Activated naive CD4-positive, alpha-beta T cell treated with anti-CD3 and anti-CD28 coated beads for 36 hours (primary cell): Measurements from ENCODE around the gene SYCP2. TPM values are rescaled to one million over a fixed set of nuclear protein-coding genes. Genes with fewer than 3 reads are reported as not detected.

ENCODE experiments used
- CTCF ChIA-PET: fragments of 350-600 bp; sonication (Branson Sonifier 250); formaldehyde crosslinking; loops from one replicate; lab custom pipeline; 2021; ENCODE audit warnings: antibody characterized with exemption; lab: Charles Lee
- DNase-seq: peaks from one replicate; pipeline ENCODE4 v3.0.0-alpha.2; 2020
- H3K27ac Mint-ChIP-seq: one replicate; pipeline ENCODE4 v1.8.0; 2021; ENCODE audit warnings: mild to moderate bottlenecking, mixed read lengths
- H3K27me3 Mint-ChIP-seq: one replicate; pipeline ENCODE4 v1.8.0; 2021; ENCODE audit warnings: low read depth, mixed read lengths
- H3K36me3 Mint-ChIP-seq: one replicate; pipeline ENCODE4 v1.8.0; 2021; ENCODE audit warnings: low read depth, mixed read lengths
- H3K4me1 Mint-ChIP-seq: one replicate; pipeline ENCODE4 v1.8.0; 2021; ENCODE audit warnings: low read depth, mixed read lengths
- H3K4me3 Mint-ChIP-seq: one replicate; pipeline ENCODE4 v1.8.0; 2021; ENCODE audit warnings: mild to moderate bottlenecking, moderate library complexity, mixed read lengths
- H3K9me3 Mint-ChIP-seq: one replicate; pipeline ENCODE4 v1.8.0; 2021; ENCODE audit warnings: mixed read lengths
- intact Hi-C: fragments of 100-400 bp; cut with micrococcal nuclease; formaldehyde crosslinking; loops from one replicate; pipeline ENCODE4 v1.15.1; 2023
- total RNA-seq, 2 experiments: library from RNA; stranded (reverse); gene quantifications; one replicate each; pipeline ENCODE4 v1.2.3, GENCODE V29; 2021

Gene SYCP2
- total RNA-seq, 2 experiments from 2014 or later, result 1.2 to 1.5 TPM

DNA sequence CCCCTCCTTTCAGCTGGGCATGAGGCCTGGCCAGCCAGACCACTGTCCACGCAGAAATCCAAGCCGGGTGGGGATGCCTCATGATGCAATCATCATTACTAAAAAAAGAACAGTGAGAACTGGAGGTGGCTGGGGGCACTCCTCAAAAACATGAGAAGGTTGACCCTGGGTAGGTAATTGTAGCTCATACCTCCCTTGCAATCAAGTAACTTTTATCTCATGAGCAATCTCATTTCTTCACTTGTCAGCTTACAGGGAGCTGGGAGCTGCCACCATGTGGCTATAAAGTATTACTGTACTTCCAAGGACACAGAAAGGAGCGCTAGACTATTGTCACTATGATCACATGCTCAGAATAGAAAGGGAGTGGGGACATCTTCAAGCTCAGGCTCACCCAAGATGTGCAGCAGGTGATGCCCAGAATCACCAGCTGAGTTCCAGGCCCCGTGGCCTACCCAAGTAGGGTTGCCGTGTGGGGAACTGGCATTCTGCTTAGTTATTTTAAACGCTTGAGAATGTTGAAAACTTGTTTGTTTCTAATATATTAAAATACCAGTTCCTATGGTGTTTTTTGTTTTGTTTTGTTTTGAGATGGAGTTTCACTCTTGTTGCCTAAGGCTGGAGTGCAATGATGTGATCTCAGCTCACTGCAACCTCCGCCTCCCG is 21.8 kb upstream of the SYCP2 start:
- Mint-ChIP-seq H3K4me3 (no peak overlapping the region), H3K27me3 (no peaks in the 10 kb centered on the region), H3K4me1 (no peaks in the 10 kb centered on the region), H3K9me3 (no peaks in the 10 kb centered on the region), H3K36me3 (peaks cover 5% of the 10 kb centered on the region), H3K27ac (no peak overlapping the region)
- DNase-seq, result no peak
- CTCF ChIA-PET, result interaction anchor here (0.8 to 1.6 kb wide), 2 partner anchors 11 to 14 kb away, joined by 4 to 6 read pairs; no protein-coding TSS in a partner anchor
- intact Hi-C loops, result loop anchor here (1.0 kb wide), 2 partner anchors 21 to 172 kb away; no protein-coding TSS in a partner anchor

- Mint-ChIP-seq H3K27ac (no peak overlapping the region), H3K36me3 (peaks cover 2% of the 10 kb centered on the region), H3K4me1 (no peaks in the 10 kb centered on the region), H3K4me3 (no peak overlapping the region), H3K9me3 (no peaks in the 10 kb centered on the region), H3K27me3 (no peaks in the 10 kb centered on the region)
- CTCF ChIA-PET, result interaction anchor here (0.8 to 1.6 kb wide), 2 partner anchors 10 to 14 kb away, joined by 4 to 6 read pairs; no protein-coding TSS in a partner anchor
- intact Hi-C loops, result loop anchor here (1.0 kb wide), 2 partner anchors 20 to 171 kb away; no protein-coding TSS in a partner anchor
- no peak for DNase-seq
These were observed 21.3 kb upstream of the SYCP2 start for GRCh38 chr20:59954718-59955117.

- no peak for DNase-seq
- Mint-ChIP-seq H3K27ac (no peak overlapping the region), H3K27me3 (no peaks in the 10 kb centered on the region), H3K4me1 (peaks cover 19% of the 10 kb centered on the region), H3K9me3 (no peaks in the 10 kb centered on the region), H3K4me3 (no peak overlapping the region), H3K36me3 (peaks cover 7% of the 10 kb centered on the region)
- CTCF ChIA-PET, result interaction anchor here (0.9 to 3.7 kb wide), 9 partner anchors 8 to 315 kb away, joined by 3 to 21 read pairs (median 4); partner anchors contain the start of genes FAM217B and PPP1R3D
- intact Hi-C loops, result loop anchor here (1.0 to 2.0 kb wide), 4 partner anchors 100 to 1171 kb away; no protein-coding TSS in a partner anchor
These were observed 16.5 kb upstream of the SYCP2 start for GRCh38 chr20:59949911-59950310.

- peak; percentile 56 for DNase-seq
- intact Hi-C loops, result loop anchor here (1.0 to 2.0 kb wide), 4 partner anchors 101 to 1172 kb away; no protein-coding TSS in a partner anchor
- Mint-ChIP-seq H3K4me3 (no peak overlapping the region), H3K4me1 (peaks cover 23% of the 10 kb centered on the region), H3K27me3 (no peaks in the 10 kb centered on the region), H3K27ac (peak overlapping the region; percentile 93), H3K9me3 (no peaks in the 10 kb centered on the region), H3K36me3 (peaks cover 15% of the 10 kb centered on the region)
- CTCF ChIA-PET, result interaction anchor here (0.6 to 3.7 kb wide), 13 partner anchors 8 to 508 kb away, joined by 3 to 21 read pairs (median 4); partner anchors contain the start of genes CDH26, FAM217B and PPP1R3D
These were observed 15.6 kb upstream of the SYCP2 start for GRCh38 chr20:59948828-59949720.

GRCh38 chr20:59948212-59948611 is 14.8 kb upstream of the SYCP2 start:
- no peaks in the 10 kb centered on the region for H3K27me3 Mint-ChIP-seq
- H3K27ac Mint-ChIP-seq, result peak overlapping the region; percentile 93
- intact Hi-C loops, result loop anchor here (2.0 kb wide), 2 partner anchors 109 to 1173 kb away; no protein-coding TSS in a partner anchor

GRCh38 chr20:59947376-59947775 is 13.9 kb upstream of the SYCP2 start:
- no peak for DNase-seq
- Mint-ChIP-seq H3K9me3 (no peaks in the 10 kb centered on the region), H3K36me3 (peaks cover 16% of the 10 kb centered on the region), H3K4me3 (no peak overlapping the region), H3K27ac (no peak overlapping the region), H3K4me1 (peaks cover 23% of the 10 kb centered on the region), H3K27me3 (no peaks in the 10 kb centered on the region)
- intact Hi-C loops, result no loop called here
- CTCF ChIA-PET, result interaction anchor here (0.9 to 3.7 kb wide), 2 partner anchors 110 to 259 kb away, joined by 3 to 21 read pairs; no protein-coding TSS in a partner anchor

More at GRCh38 chr20:59948212-59948611, 14.8 kb upstream of the SYCP2 start:
- Mint-ChIP-seq H3K36me3 (peaks cover 16% of the 10 kb centered on the region), H3K9me3 (no peaks in the 10 kb centered on the region), H3K4me1 (peaks cover 23% of the 10 kb centered on the region), H3K4me3 (no peak overlapping the region)
- CTCF ChIA-PET, result interaction anchor here (0.6 to 3.7 kb wide), 5 partner anchors 8 to 258 kb away, joined by 3 to 21 read pairs (median 4); partner anchors contain the start of genes FAM217B and PPP1R3D
- DNase-seq, result no peak

GRCh38 chr20:59945731-59946130 is 12.3 kb upstream of the SYCP2 start:
- H3K27ac Mint-ChIP-seq, result no peak overlapping the region
- H3K27me3 Mint-ChIP-seq, result no peaks in the 10 kb centered on the region
- no peak for DNase-seq
- H3K9me3 Mint-ChIP-seq, result no peaks in the 10 kb centered on the region
- CTCF ChIA-PET, result interaction anchor here (1.0 to 1.4 kb wide), 2 partner anchors 11 to 112 kb away, joined by 3 to 5 read pairs; no protein-coding TSS in a partner anchor
- H3K4me1 Mint-ChIP-seq, result peaks cover 36% of the 10 kb centered on the region
- peaks cover 17% of the 10 kb centered on the region for H3K36me3 Mint-ChIP-seq
- no peak overlapping the region for H3K4me3 Mint-ChIP-seq
- intact Hi-C loops, result no loop called here

- H3K27ac Mint-ChIP-seq, result no peak overlapping the region
- intact Hi-C loops, result no loop called here
- no peaks in the 10 kb centered on the region for H3K27me3 Mint-ChIP-seq
- peaks cover 17% of the 10 kb centered on the region for H3K36me3 Mint-ChIP-seq
- H3K4me3 Mint-ChIP-seq, result no peak overlapping the region
- peaks cover 36% of the 10 kb centered on the region for H3K4me1 Mint-ChIP-seq
- CTCF ChIA-PET, result interaction anchor here (1.5 kb wide), 1 partner anchor 11 kb away, joined by 5 read pairs; the partner anchor contains the start of gene SYCP2
- H3K9me3 Mint-ChIP-seq, result no peaks in the 10 kb centered on the region
- DNase-seq, result no peak
These were observed 11.7 kb upstream of the SYCP2 start for GRCh38 chr20:59945175-59945574.

- no peaks in the 10 kb centered on the region for H3K27me3 Mint-ChIP-seq
- intact Hi-C loops, result loop anchor here (5.0 kb wide), 1 partner anchor 1637 kb away; the partner anchor contains the start of gene RAB22A
- H3K36me3 Mint-ChIP-seq, result peaks cover 17% of the 10 kb centered on the region
- peaks cover 36% of the 10 kb centered on the region for H3K4me1 Mint-ChIP-seq
- no peaks in the 10 kb centered on the region for H3K9me3 Mint-ChIP-seq
- no peak overlapping the region for H3K4me3 Mint-ChIP-seq
- CTCF ChIA-PET, result interaction anchor here (1.4 to 1.5 kb wide), 2 partner anchors 11 kb away, joined by 5 to 6 read pairs; partner anchors contain the start of gene SYCP2
- H3K27ac Mint-ChIP-seq, result no peak overlapping the region
- no peak for DNase-seq
These were observed 11.3 kb upstream of the SYCP2 start for GRCh38 chr20:59944726-59945125.

DNA sequence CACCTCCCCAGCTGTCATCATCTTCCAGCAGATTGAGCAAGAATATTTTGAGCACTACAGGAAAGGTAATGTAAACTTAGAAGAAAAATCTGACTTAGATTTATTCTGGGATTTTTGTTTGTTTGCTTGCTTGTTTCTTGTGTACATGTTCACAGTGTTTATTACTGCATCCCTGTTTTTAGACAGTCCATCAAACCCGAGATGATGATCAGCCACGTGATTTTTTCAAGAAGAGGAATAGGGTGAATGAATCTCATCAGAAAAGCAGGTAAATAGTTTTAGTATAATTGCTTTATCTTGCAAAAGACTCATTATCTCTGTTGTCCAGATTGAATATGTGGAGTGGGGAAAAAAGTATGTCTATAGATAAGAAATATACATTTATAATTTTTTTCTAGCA is 8.8 kb upstream of the SYCP2 start:
- peaks cover 2% of the 10 kb centered on the region for H3K9me3 Mint-ChIP-seq
- no peak for DNase-seq
- CTCF ChIA-PET, result interaction anchor here (1.5 kb wide), 1 partner anchor 10 kb away, joined by 6 read pairs; no protein-coding TSS in a partner anchor
- intact Hi-C loops, result loop anchor here (5.0 kb wide), 1 partner anchor 1635 kb away; the partner anchor contains the start of gene RAB22A
- no peaks in the 10 kb centered on the region for H3K27me3 Mint-ChIP-seq
- H3K36me3 Mint-ChIP-seq, result peaks cover 24% of the 10 kb centered on the region
- H3K4me3 Mint-ChIP-seq, result no peak overlapping the region
- H3K4me1 Mint-ChIP-seq, result peaks cover 39% of the 10 kb centered on the region
- no peak overlapping the region for H3K27ac Mint-ChIP-seq

GRCh38 chr20:59940956-59941294 is 7.5 kb upstream of the SYCP2 start:
- Mint-ChIP-seq H3K27ac (peak overlapping the region; percentile 97), H3K4me3 (peak overlapping the region; percentile 92), H3K36me3 (peaks cover 24% of the 10 kb centered on the region), H3K27me3 (no peaks in the 10 kb centered on the region), H3K4me1 (peaks cover 39% of the 10 kb centered on the region), H3K9me3 (peaks cover 2% of the 10 kb centered on the region)
- CTCF ChIA-PET, result interaction anchor here (0.8 to 1.8 kb wide), 7 partner anchors 8 to 116 kb away, joined by 3 to 7 read pairs (median 4); no protein-coding TSS in a partner anchor
- intact Hi-C loops, result loop anchor here (1.0 to 5.0 kb wide), 2 partner anchors 10 to 1634 kb away; partner anchors contain the start of gene RAB22A
- no peak for DNase-seq
